Medulla oblongata (tissue), 1 donor: ENCODE data around the gene BABAM2.

Experiments used
- DNase-seq: peaks from one replicate; pipeline ENCODE4 v3.0.0-alpha.2; 2015; ENCODE audit errors: extremely low spot score

BABAM2 gene

DNA sequence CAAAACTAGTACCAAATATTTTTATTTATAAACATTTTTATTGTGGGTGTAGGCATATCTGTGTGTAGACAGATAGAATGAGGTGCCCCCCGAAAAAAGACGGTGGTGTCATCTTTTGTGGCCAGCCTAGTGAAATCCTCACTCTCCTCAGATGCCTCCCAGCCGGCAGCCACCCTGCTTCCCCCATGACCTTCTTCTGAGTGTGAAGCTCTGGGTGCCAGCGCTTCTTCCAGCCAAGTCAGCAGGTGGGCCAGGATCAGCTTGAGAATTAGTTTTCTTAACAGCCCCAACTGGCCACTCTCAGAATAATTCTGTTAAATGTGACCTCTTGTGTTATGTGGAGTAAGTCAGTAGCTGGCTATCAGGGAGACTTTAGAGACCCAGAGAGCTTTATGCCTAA lies 272.5 kb downstream of the BABAM2 start:
- DNase-seq: peak; percentile 3

DNA sequence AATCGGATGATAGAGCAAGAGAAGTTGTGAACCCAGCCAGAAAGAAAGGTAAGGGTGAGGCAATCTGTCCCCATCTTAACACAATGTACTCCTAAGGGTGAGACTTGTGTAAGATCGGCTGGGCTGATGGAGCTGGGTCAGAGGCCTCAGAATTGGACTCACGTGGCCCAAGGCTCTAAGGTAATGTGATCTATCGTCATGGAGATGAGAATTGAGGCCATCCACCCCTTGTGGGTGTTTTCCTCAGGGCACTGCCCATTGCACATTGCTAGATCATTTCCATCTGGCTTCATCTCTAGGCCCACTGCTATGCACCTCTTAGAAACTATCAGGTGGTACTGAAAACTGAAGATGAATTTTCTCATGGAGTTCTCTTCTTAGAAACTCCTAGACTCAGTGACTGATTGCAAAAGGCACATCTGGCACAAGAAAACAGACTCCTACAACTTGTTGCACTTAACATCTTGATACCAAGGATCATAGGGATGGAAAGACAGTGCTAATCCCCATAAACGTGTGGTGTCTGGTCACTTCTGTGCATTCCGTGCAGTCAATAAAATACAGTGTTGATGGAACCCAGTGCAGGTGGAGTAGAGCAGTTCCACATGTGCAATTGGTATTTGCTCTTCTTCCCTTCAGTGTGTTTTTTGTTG lies 273.2 kb downstream of the BABAM2 start:
- DNase-seq: no peak

DNA sequence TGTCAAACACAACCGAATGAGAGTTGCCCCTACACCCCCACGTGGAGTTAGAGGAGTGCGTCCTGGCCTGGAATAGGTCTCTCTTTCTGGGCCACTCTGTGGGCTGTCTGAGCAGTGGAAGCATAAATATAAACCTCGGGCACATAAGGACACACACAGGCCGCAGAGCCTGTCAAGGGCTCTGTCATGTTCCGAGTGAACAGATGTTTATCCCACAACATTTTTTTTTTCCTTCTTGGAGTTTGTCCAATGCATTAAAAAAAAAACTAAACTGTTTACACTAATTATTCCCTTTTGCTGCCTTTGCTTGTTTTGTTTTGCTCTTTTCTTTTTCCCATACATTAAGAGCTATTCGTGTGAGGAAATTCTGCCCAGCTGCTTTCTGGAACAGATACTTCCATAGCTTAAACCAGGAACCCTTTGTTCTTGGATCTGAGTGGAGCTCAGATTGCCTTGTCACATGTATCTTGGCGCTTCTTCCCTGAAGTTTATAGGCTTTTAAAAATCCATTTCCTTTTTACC lies 273.8 kb downstream of the BABAM2 start:
- peak; percentile 31 for DNase-seq

DNA sequence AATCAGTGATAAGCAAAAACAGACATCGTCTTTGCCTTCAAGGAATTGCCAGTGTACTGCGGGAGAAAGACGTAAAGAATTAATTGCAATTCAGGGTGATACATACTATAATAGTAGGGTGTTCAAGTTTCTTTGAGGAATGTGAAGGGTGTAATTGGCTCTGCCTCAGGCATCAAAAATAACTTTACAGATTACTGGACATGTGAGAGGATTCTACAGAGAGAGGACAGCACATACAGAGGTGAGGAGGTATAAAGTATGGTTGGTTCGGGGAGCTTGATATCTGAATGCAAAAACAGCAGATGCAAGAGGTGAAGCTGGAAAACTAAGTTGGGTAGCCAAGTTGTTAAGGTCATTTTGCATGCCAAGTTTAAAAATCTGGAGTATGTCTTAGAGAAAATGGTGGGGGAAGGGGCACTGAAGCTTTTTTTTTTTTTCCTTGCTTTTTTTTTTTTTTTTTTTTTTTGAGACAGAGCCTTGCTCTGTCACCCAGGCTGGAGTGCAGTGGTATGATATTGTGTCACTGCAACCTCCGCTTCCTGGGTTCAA lies 274.6 kb downstream of the BABAM2 start:
- no peak for DNase-seq

DNA sequence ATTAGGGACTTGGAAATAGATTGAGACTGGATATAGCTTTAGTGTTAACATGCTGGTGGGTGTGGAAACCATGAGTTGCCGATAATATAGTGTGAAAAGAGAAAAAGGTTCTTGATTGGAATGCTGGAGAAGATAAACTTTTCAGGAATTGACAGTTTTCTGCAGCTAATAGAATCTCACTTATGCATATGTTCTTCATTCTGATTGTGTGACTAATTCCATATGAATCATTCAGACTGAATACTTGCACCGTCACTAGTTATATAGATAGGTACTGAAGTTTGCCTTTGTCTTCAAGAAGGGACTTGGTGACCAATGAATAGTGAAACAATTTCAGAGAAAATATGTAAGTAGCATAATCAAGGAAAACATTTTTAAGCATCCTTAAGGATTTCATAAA lies 276.4 kb downstream of the BABAM2 start:
- DNase-seq: no peak

DNA sequence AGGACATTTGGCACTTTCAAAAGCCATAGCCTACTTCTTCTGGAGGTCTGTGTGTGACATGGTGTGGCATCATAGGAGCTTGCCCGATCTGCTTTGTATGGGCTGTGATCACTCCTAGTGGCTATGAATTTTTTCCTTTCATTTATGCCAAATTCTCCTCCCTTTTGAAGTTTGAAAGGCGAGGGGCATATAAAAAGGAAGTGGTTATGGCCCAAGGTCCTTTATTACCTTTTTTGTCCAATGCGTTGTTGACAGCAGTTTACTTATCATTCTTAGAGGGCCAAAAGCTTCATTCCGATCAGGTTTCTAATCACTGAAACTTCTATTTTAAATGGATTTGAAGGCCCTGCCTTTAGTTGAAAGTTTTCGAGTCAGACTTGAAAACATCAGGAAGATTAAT lies 277.8 kb downstream of the BABAM2 start:
- DNase-seq: no peak

DNA sequence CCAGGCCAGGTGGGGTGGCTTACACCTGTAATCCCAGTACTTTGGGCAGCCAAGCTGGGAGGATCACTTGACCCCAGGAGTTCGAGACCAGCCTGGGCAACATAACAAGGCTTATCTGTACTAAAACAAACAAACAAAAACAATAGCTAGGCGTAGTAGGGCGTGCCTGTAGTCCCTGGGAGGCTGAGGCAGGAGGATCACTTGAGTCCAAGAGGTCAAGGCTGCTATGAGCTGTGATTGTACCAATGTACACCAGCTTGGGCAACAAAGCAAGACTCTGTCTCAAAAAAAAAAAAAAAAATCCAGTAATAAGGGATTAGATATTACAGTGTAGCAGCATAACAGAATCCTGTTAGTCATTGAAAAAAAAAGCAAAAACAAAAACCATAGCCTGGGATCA lies 279.0 kb downstream of the BABAM2 start:
- no peak for DNase-seq

DNA sequence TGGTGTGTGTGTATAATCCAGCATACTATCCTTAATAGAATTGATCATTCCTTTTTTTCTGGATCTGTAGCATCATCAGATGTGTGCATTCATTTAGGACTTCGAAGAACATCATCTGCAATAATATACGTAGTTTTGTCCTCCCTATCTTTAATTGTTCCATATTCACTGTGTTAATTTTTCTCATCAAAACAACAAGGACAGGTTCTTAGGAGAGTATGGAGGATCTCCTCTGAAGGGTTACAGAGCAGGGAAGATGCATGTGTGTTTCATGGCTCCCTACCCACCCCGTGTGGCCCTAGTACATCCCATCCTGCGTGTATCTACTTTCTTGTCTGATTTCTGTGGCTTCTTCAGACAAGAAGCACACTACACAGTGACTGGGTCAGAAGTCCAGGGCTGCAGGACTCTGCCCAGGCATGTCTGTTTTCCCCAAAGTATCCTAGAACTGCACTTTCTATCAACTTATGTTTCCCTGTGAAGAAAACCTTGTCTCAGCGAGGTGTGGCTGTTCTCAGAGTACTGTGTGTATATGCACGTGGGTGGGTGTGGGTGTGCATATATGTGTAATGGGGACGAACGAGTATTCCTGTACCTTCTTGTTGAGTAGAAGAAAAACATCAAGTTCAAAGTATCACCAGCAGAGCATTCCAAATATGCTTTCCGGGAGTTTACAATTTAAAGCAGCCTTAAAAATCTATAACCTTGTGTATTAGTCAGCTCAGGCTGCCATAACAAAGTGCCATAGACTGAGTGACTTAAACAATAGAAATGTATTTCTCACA lies 281.8 kb downstream of the BABAM2 start:
- no peak for DNase-seq

DNA sequence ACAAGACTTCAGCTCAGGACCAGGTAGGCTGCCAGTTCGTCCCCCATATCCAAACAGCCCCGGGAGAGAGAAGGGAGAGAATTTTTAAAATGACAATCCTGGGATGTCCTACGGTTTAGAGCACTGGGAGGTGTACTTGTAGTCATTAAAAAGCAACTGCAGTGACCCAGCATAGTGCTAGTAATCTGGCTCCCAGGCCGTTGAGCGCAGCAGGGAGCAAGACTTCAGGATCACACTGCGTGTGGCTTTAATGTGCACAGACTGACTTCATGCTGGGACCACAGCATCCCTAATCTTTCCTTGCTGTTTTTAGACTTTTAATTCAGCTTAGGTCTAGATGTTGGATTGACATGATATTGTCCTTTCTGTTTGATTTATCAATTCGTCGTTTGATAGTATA lies 282.8 kb downstream of the BABAM2 start:
- no peak for DNase-seq

DNA sequence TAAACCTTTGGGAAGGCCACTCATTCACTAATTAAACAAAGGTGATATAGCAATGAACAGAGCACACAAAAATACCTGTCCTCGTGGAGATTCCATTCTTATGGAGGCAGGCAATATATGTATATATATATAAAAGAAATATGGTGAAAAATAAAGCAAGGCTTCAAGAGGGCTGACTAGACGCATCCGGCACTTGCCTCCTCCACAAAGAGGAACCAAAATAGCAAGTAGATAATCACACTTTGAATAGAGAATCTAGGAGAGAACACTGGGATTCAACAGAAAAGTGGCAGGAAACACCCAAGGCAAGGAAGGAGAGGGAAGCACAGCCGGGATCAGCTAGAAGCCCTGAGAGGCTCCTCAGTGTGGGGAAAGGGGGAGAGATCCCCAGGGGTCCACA lies 283.7 kb downstream of the BABAM2 start:
- no peak for DNase-seq

DNA sequence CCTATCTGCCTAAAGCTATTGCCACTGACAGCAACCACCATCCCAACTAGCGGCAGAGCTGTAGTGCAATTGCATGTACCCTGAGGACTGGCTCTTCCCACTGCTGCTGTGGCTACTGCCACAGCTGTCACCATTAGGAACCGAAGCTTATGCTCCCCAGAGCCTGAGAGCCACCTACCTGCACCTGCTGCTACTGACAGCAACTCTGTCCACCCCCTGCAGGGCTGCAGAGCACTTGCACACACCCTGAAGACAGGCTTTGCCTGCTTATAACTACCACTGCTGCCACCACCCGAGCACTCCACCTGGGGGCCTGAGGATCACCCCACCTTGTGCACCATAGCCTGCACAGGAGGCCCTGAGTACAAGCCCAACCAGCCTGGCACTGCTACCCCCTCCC lies 284.5 kb downstream of the BABAM2 start:
- no peak for DNase-seq

DNA sequence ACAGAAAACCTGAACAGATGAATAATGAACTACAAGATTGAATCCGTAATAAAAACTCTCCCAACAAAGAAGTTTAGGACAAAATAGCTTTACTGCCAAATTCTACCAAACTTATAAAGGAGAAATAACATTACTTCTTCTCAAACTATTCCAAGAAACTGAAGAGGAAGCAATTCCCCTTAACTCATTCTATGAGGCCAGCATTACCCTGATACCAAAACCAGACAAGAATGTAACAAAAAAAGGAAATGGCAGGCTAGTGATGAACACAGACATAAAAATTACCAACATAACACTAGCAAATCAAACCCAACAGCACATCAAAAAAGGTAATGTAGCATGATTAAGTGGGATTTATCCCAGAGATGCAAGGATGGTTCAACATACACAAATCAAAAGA lies 288.4 kb downstream of the BABAM2 start:
- no peak for DNase-seq

DNA sequence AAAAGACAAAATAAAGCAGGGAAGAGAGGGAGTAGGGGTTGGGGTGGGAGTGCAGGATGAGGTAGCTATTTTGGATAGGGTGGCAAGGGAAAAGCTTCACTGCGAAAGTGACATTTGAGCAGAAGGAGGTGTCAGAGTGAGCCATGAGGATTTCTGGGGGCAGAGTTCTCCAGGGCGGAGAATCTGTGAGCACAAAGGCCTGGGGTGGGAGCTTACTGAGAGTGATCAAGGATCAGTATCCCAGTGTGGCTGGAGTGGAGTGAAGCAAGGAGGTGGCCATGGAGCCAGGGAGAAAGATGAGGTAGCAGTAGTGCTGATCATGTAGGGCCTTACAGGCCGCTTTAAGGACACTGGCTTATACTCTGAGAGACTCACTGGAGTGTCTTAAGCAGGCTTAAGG lies 291.3 kb downstream of the BABAM2 start:
- DNase-seq: no peak

DNA sequence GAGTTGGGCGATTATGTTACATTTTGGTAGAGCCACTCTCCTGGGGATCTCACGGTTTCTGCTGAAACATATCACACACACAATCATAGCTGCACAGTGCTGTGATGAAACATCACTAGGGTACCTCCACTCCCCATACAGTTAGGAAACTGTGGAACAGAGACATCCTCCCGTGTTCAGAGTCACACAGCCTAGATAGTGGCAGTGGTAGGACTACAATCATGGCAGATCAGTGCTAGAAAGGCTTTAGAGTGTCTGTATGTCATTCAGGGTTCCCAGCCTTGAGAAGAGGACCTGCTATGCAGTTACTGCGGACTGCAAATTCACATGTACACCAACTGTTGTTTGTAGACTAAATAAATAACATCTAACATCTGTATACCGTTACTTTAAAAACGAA lies 291.8 kb downstream of the BABAM2 start:
- no peak for DNase-seq

DNA sequence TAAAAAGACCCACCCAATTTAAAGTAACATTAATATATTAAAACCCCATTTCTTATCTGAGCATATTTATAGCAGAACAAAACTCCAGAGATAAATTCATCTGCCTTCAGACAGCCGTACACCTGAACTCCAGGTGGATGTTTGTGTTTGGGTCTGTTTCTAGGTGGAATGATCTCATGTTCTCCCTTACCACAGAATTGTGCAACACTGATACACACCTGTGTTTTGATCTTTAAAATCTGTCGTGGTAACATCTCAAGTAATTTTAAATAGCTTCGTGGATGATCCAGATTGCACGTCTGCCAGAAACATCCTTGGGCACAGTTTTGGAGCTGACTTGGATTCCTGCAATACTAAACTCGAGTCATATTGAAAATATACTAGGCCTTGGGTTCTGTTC lies 294.6 kb downstream of the BABAM2 start:
- DNase-seq: no peak

DNA sequence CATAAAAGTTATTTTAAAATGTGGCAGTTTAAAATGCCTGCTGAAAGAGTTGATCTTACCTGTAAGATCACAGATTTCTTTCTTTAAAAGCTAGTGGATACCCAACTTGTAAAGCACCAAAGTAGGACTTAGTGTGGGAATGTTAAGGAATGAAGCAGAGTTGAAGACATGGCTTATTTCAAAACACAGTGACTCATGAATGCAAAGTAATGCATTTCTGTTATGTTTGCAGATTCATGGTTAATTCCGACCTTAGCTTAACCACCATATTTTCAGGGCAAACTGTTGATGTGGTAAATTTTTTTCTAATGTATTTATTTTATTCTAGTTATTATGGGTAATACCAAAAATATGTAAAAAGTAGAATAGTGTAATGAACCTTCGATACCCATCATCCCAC lies 295.4 kb downstream of the BABAM2 start:
- no peak for DNase-seq

DNA sequence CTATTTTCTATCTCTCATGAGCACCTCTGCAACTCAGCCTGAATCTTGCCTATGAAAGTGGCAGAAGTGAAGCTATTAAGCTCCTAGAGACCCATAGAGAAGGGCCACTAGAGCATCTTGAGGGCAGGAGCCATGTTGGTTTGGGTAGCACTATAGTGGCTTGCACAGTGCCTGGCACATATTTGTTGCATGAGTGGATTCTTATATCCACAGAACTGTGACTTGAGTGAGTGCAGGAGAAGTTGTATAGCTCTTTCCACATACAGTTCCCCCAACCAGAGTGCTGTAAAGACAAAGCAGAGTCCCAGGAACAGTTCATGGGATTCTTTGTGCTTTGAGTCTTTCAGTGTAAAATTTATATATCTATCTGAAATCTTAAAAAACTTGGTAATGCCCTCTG lies 296.7 kb downstream of the BABAM2 start:
- DNase-seq: no peak

DNA sequence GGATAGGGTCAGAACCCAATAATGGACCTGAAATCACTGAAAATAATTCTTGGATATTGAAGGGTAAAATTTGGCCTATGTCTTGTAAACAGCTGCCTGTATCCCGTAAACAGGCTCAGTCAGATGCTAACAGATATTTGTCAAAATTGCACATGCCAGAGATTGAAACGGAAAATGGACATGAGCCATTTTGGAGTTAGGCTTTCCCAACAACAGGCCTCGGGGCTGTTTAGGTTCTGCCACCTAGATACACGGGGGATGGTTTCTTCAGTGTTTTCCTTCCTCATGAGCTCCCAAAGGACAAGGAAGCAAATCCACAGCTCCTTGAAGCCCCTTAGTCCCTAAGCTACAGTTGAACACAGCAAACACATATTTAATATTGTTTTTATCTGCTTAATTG lies 297.9 kb downstream of the BABAM2 start:
- DNase-seq: no peak

DNA sequence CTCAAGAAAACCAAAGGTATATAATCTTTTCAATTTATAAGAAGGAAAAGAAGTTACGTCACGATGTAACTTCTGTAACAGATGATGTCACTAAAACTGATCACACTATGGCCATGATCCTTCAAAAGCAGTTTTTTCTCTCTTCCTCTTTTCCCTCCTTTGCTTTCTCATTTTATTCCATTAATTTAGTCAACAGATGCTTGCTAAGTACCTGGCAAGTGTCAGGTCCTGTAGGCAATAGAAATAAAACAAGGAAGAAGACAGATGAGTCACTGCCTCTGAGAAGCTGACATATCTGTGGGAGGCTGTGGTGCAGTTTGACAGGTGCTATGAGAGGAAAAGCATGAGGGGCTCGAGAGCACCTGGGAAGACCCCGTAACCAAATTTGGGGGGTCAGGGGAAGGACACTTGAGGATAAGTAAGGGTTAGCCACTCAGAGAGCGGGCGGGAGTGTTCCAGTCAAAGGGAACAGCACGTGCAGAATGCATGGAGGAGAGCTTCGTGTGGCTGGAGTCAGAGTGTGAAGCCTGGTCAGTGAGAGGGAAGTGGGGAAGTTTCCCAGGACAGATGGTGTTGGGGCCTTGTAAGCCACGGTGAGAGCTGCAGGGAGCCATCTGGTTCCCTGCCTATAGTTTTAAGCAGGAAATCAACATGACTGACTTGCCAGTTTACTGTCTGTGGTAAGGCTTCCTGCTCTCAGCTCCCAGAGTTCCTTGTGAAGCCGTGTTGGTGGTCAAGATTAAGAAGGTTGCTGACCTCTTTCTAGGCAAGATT lies 303.3 kb downstream of the BABAM2 start:
- no peak for DNase-seq

DNA sequence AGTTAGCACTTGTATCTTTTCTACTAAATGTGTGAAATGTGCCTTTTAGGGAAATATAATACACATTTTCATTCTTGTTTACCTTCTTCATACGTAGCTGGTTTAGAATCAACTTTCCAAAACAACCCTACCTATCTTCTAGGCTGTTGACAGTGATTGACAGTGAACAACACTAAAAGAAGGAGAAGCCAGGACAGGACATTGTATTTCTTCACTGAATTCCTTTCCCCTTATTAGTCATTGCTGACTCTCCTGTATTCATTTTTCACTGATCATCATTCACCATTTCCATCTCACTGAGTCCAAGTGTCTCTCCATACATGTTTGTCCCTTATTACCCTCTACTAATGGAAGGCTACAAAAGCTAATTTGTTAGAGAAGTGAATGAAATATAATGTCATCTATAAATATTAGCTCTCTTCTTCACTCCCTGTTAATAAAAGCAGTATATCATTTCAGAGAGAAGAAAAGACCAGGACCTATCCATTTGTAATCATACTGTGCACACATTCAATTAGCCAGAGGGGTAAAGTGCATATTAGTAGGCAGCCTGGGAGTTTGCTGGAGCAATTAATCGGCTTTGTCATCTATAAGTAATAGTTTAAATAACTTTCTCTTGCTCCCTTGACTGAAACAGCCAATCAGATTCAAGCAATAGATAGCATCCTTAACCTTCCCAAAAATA lies 309.6 kb downstream of the BABAM2 start:
- no peak for DNase-seq

DNA sequence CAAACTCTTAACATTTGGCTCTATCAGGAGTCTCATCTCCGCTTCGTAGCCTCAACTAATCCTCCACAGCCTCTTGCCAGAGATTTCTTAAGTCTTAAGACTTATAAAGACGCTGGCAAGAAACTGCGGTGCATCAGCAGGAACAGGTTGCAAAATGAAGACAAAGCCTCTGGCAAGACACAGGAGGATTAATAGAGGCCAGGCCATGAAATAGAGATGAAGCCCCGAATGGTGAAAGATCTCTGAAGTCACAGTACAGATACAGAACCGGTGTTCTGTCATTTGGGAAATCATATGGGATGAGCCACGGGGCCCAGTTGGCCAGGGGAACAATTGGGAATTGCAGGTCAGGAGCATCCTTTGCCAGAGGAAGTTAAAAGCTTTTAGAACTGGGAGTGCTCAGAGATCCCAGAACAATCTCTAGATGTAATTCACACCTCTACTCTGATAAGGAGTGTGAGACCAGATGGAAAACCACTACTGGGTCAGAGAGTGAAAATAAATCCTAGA lies 311.2 kb downstream of the BABAM2 start:
- no peak for DNase-seq

DNA sequence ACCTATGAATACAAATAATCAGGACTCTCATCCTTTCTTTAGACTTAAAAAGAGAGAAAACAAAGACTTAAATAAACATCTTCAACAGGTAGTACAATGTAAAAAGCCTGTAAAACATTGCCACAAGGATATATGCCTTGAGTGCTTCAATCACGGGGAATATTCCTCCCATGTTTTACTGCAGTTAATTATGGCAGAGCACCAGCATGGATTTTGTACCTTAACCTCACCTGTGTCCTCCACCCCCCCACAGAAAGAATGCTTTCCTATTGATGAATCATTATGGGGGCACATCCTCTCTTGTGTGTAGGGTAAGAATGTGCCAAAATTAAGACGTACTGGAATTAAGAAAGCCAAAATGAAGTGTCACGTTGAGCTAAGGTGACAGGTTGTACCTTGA lies 312.2 kb downstream of the BABAM2 start:
- no peak for DNase-seq
